Uterus (tissue), 4 donors: ENCODE data around the gene BCAR3. TPM values are rescaled to one million over a fixed set of nuclear protein-coding genes. Genes with fewer than 3 reads are reported as not detected.

Source experiments
- DNase-seq, 2 donors: peaks; one replicate each; pipeline ENCODE4 v3.0.0-alpha.2; 2019 to 2020
- H3K27ac ChIP-seq, 2 donors: fragments of 200-600 bp; sonication (generic); 1 replicate in 1 of 2; 2 replicates in 1 of 2; pipeline ENCODE4 v1.5.1; 2016 to 2018
- H3K27me3 ChIP-seq, 2 donors: fragments of 200-600 bp; sonication (generic); one replicate each; pipeline ENCODE4 v1.5.1; 2018 to 2019; ENCODE audit warnings: control low read depth in 1 of 2
- H3K36me3 ChIP-seq, 2 donors: fragments of 200-600 bp; sonication (generic); one replicate each; pipeline ENCODE4 v1.5.1; 2019; ENCODE audit warnings: control low read depth in 1 of 2
- H3K4me1 ChIP-seq, 2 donors: fragments of 200-600 bp; sonication (generic); one replicate each; pipeline ENCODE4 v1.5.1; 2018 to 2019; ENCODE audit warnings: control low read depth in 1 of 2
- H3K4me3 ChIP-seq, 2 donors: fragments of 200-600 bp; sonication (generic); 1 replicate in 1 of 2; 2 replicates in 1 of 2; pipeline ENCODE4 v1.5.1; 2018 to 2019; ENCODE audit warnings: mild to moderate bottlenecking in 1 of 2
- H3K9me3 ChIP-seq, 2 donors: fragments of 200-600 bp; sonication (generic); one replicate each; pipeline ENCODE4 v1.5.1; 2019; ENCODE audit warnings: control low read depth in 1 of 2
- CTCF ChIP-seq, 4 experiments: fragments of 200-600 bp in 2 of 4; fragments of 450-650 bp in 2 of 4; sonication (generic) in 2 of 4; IDR thresholded peaks; one replicate each; pipeline ENCODE4 v1.5.1; 2016 to 2019; ENCODE audit warnings: antibody characterized with exemption in 4 of 4, mild to moderate bottlenecking in 2 of 4, moderate library complexity in 1 of 4
- POLR2A ChIP-seq, 2 donors: fragments of 450-650 bp; IDR thresholded peaks; one replicate each; pipeline ENCODE4 v1.6.1; 2016; ENCODE audit warnings: antibody characterized with exemption in 2 of 2, mild to moderate bottlenecking in 1 of 2, moderate library complexity in 1 of 2
- intact Hi-C: fragments of 100-400 bp; cut with DNase I; formaldehyde crosslinking; loops from one replicate; pipeline ENCODE4 v1.15.1; 2023; ENCODE audit warnings: low total_unique reads
- total RNA-seq, 4 donors: library from RNA; depleted of rRNA in 3 of 4; stranded (reverse); fragments of >200 nt in 3 of 4; gene quantifications; one replicate each; pipeline versions ENCODE4 v1.1.0 to v1.2.4, GENCODE V29; 2014 to 2023
- donor health status: DM: yes; HTN: yes; CAD: no.

Gene BCAR3
- total RNA-seq, 4 donors from 2014 or later, result 8.5 to 56.8 (median 20.2) TPM

GRCh38 chr1:93625582-93626327 is 55.9 kb downstream of the BCAR3 start:
- Histone ChIP-seq H3K36me3 (no peaks in the 10 kb centered on the region), H3K4me3 (no peak overlapping the region), H3K27ac (no peak overlapping the region), H3K27me3 (no peaks in the 10 kb centered on the region), H3K4me1 (no peaks in the 10 kb centered on the region), H3K9me3 (no peaks in the 10 kb centered on the region)
- intact Hi-C loops, result loop anchor here (10.0 kb wide), 1 partner anchor 219 kb away; no protein-coding TSS in a partner anchor
- peak in 1 of 2 donors; percentile 46 for DNase-seq
- TF ChIP-seq POLR2A (IDR thresholded peaks at IDR 0.05) (no peak), CTCF (IDR thresholded peaks at IDR 0.05) (no peak)

- Histone ChIP-seq H3K27ac (no peak overlapping the region), H3K4me3 (no peak overlapping the region), H3K36me3 (no peaks in the 10 kb centered on the region), H3K27me3 (no peaks in the 10 kb centered on the region), H3K9me3 (no peaks in the 10 kb centered on the region), H3K4me1 (no peaks in the 10 kb centered on the region)
- DNase-seq, result no peak
- TF ChIP-seq CTCF (IDR thresholded peaks at IDR 0.05) (no peak), POLR2A (IDR thresholded peaks at IDR 0.05) (no peak)
- intact Hi-C loops, result loop anchor here (10.0 kb wide), 1 partner anchor 221 kb away; no protein-coding TSS in a partner anchor
These were observed 57.8 kb downstream of the BCAR3 start for GRCh38 chr1:93623875-93624274.

- intact Hi-C loops, result loop anchor here (10.0 kb wide), 1 partner anchor 221 kb away; no protein-coding TSS in a partner anchor
- Histone ChIP-seq H3K36me3 (no peaks in the 10 kb centered on the region), H3K27me3 (no peaks in the 10 kb centered on the region), H3K4me1 (no peaks in the 10 kb centered on the region), H3K4me3 (no peak overlapping the region), H3K9me3 (no peaks in the 10 kb centered on the region), H3K27ac (no peak overlapping the region)
- TF ChIP-seq POLR2A (IDR thresholded peaks at IDR 0.05) (no peak), CTCF (IDR thresholded peaks at IDR 0.05) (no peak)
- DNase-seq, result no peak
These were observed 58.2 kb downstream of the BCAR3 start for GRCh38 chr1:93623436-93623835.

DNA sequence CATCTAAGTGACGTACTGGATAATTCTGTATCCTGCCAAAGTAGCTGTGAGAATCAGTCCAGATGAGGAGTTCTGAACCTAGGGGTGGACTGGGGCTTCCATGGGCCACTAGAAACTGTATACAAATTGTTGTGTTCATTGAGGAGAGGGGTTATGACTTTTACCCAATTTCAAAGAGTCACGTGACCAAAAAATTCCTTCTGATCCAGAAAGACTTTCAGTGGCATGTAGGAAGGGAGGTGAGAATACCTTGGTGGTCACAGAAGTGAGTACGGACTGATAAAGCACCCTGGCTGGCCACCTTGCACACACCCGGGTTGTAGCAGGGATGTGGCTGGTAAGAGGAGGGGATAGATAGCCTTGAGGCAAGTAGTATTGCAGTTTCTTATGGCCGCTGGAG is 60.4 kb downstream of the BCAR3 start:
- Histone ChIP-seq H3K4me3 (no peak overlapping the region), H3K4me1 (no peaks in the 10 kb centered on the region), H3K36me3 (no peaks in the 10 kb centered on the region), H3K9me3 (no peaks in the 10 kb centered on the region), H3K27me3 (no peaks in the 10 kb centered on the region), H3K27ac (no peak overlapping the region)
- intact Hi-C loops, result loop anchor here (10.0 kb wide), 1 partner anchor 224 kb away; no protein-coding TSS in a partner anchor
- no peak for DNase-seq
- TF ChIP-seq CTCF (IDR thresholded peaks at IDR 0.05) (no peak), POLR2A (IDR thresholded peaks at IDR 0.05) (no peak)

DNA sequence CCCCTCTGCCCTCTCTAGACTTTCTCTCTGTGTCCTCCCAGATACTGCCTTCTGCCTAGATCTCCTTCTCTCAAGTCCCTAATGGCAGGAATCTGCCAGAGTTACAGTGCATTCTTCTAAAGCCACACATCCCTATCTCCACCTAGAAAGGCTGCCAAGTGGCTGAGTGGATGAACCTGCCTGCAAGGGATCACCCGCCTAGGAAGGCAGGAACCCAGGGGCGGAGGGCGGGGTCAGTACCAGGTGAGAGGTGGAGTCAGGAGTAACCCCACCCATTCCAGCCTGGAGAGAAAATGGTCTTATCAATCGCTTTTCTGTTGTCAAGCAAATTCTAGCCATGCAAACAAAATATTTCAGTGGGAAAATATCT is 60.8 kb downstream of the BCAR3 start:
- Histone ChIP-seq H3K36me3 (no peaks in the 10 kb centered on the region), H3K4me3 (no peak overlapping the region), H3K9me3 (no peaks in the 10 kb centered on the region), H3K4me1 (no peaks in the 10 kb centered on the region), H3K27ac (no peak overlapping the region), H3K27me3 (no peaks in the 10 kb centered on the region)
- intact Hi-C loops, result loop anchor here (10.0 kb wide), 1 partner anchor 224 kb away; no protein-coding TSS in a partner anchor
- DNase-seq, result no peak
- TF ChIP-seq CTCF (IDR thresholded peaks at IDR 0.05) (no peak), POLR2A (IDR thresholded peaks at IDR 0.05) (no peak)
